Keratinocyte (primary cell): Measurements from ENCODE around the gene ARHGAP24. TPM values are rescaled to one million over a fixed set of nuclear protein-coding genes. Genes with fewer than 3 reads are reported as not detected.

Source experiments
- DNase-seq: peaks from one replicate; pipeline ENCODE4 v3.0.0-alpha.2; 2011; ENCODE audit warnings: low read depth, missing footprints, low spot score
- FAIRE-seq: peaks from 2 replicates; lab custom pipeline; 2011; peaks lifted over from hg19 to GRCh38; lab: Jason Lieb, UNC
- H2AFZ ChIP-seq: 2 replicates; pipeline ENCODE4 v1.6.0; 2012; ENCODE audit warnings: low read length, control low read depth, inconsistent platforms; ENCODE audit not compliant: control insufficient read depth
- H3K27ac ChIP-seq: 2 replicates; pipeline ENCODE4 v1.5.1; 2011; ENCODE audit warnings: low read length; ENCODE audit not compliant: control insufficient read depth, insufficient read depth
- H3K27me3 ChIP-seq: 3 replicates; pipeline ENCODE4 v1.6.0; 2011; ENCODE audit warnings: low read length; ENCODE audit not compliant: control insufficient read depth, insufficient read depth; ENCODE audit errors: extremely low read depth
- H3K36me3 ChIP-seq, 2 experiments: 2 replicates in 1 of 2; 3 replicates in 1 of 2; pipeline ENCODE4 v1.5.1; 2011; ENCODE audit warnings: low read length in 2 of 2, mild to moderate bottlenecking in 1 of 2; ENCODE audit not compliant: control insufficient read depth in 2 of 2, insufficient read depth in 2 of 2; ENCODE audit errors: extremely low read depth in 1 of 2
- H3K4me1 ChIP-seq: 3 replicates; pipeline ENCODE4 v1.5.1; 2011; ENCODE audit warnings: low read length; ENCODE audit not compliant: control insufficient read depth, insufficient read depth; ENCODE audit errors: extremely low read depth
- H3K4me2 ChIP-seq: 3 replicates; pipeline ENCODE4 v1.6.0; 2011; ENCODE audit warnings: low read depth, low read length; ENCODE audit not compliant: control insufficient read depth, insufficient read depth; ENCODE audit errors: extremely low read depth
- H3K4me3 ChIP-seq, 3 experiments: fragments of 200-600 bp in 1 of 3; sonication (generic) in 1 of 3; 2 replicates in 2 of 3; 3 replicates in 1 of 3; pipeline ENCODE4 v1.5.1; 2011 to 2016; ENCODE audit warnings: low read length in 3 of 3, mild to moderate bottlenecking in 3 of 3, control low read depth in 2 of 3, inconsistent platforms in 1 of 3, low read depth in 1 of 3, mixed read lengths in 1 of 3, mixed run types in 1 of 3, moderate library complexity in 1 of 3; ENCODE audit not compliant: control insufficient read depth in 2 of 3, insufficient read depth in 2 of 3; ENCODE audit errors: extremely low read depth in 1 of 3
- H3K79me2 ChIP-seq: 2 replicates; pipeline ENCODE4 v1.6.0; 2012; ENCODE audit warnings: low read length; ENCODE audit not compliant: control insufficient read depth, insufficient read depth
- H3K9ac ChIP-seq: 3 replicates; pipeline ENCODE4 v1.6.0; 2011; ENCODE audit warnings: low read length; ENCODE audit not compliant: control insufficient read depth, insufficient read depth; ENCODE audit errors: extremely low read depth
- H3K9me1 ChIP-seq: 3 replicates; pipeline ENCODE4 v1.6.0; 2011; ENCODE audit warnings: low read length; ENCODE audit not compliant: control insufficient read depth, insufficient read depth; ENCODE audit errors: extremely low read depth
- H3K9me3 ChIP-seq: 2 replicates; pipeline ENCODE4 v1.5.1; 2012; ENCODE audit warnings: low read depth, low read length; ENCODE audit not compliant: control insufficient read depth
- H4K20me1 ChIP-seq: 3 replicates; pipeline ENCODE4 v1.6.0; 2011; ENCODE audit warnings: low read length; ENCODE audit not compliant: control insufficient read depth, insufficient read depth; ENCODE audit errors: extremely low read depth
- CTCF ChIP-seq, 3 experiments: IDR thresholded peaks in 1 of 3; conservative IDR thresholded peaks in 1 of 3; optimal IDR thresholded peaks in 1 of 3; 2 replicates in 2 of 3; 3 replicates in 1 of 3; pipeline versions ENCODE3 to v1.5.1; 2011; ENCODE audit warnings: low read length in 3 of 3, mild to moderate bottlenecking in 3 of 3, moderate library complexity in 2 of 3, control low read depth in 1 of 3, inconsistent platforms in 1 of 3; ENCODE audit not compliant: insufficient read depth in 2 of 3; ENCODE audit errors: extremely low read depth in 1 of 3
- EZH2 ChIP-seq: IDR thresholded peaks from one replicate; pipeline ENCODE4 v1.6.1; 2012; ENCODE audit warnings: inconsistent platforms, mild to moderate bottlenecking, low read length, moderate library complexity
- dilution Hi-C: fragments of 300-500 bp; cut with MboI; formaldehyde crosslinking; loops from one replicate; pipeline ENCODE4 v1.7.0; 2020; ENCODE audit warnings: low sequenced_read_pairs; ENCODE audit not compliant: extremely low pct_ligation_motif_present
- polyA plus RNA-seq, 5 experiments: library from polyadenylated mRNA; depleted of rRNA in 3 of 5; stranded (reverse) in 3 of 5; stranded (forward) in 1 of 5; unstranded in 1 of 5; fragments of >200 nt; gene quantifications; 1 replicate in 1 of 5; 2 replicates in 3 of 5; 3 replicates in 1 of 5; pipeline versions ENCODE4 v1.2.1 to v1.2.3, GENCODE V29; 2011 to 2012; ENCODE audit warnings: missing spikeins in 2 of 5, low read depth in 1 of 5, low replicate concordance in 1 of 5

ARHGAP24 gene
- polyA plus RNA-seq, 1 donor (not counting 4 experiments of a cell fraction or from before 2014, with no cell fraction given) = 0.87 TPM

- FAIRE-seq (no peak), DNase-seq (no peak)
- Histone ChIP-seq H3K9me1 (no peaks in the 10 kb centered on the region), H3K4me1 (no peaks in the 10 kb centered on the region), H3K9ac (no peak overlapping the region), H2AFZ (no peak overlapping the region), H3K27ac (no peak overlapping the region), H3K4me3 (no peak overlapping the region), H3K9me3 (no peaks in the 10 kb centered on the region), H3K27me3 (no peaks in the 10 kb centered on the region), H3K4me2 (no peak overlapping the region), H3K79me2 (no peaks in the 10 kb centered on the region), H4K20me1 (no peaks in the 10 kb centered on the region), H3K36me3 (no peaks in the 10 kb centered on the region)
- TF ChIP-seq CTCF (optimal IDR thresholded peaks at IDR 0.05 in 1 of 3, IDR thresholded peaks at IDR 0.05 in 1 of 3, conservative IDR thresholded peaks at IDR 0.05 in 1 of 3; ENCODE audit: extremely low read depth in 1 of 3, insufficient read depth in 2 of 3, low read length in 3 of 3) (no peak), EZH2 (no peak)
- dilution Hi-C loops = no loop called here
Measured at GRCh38 chr4:85682391-85682790, 207.4 kb downstream of the ARHGAP24 start.

GRCh38 chr4:85684676-85685075, 209.7 kb downstream of the ARHGAP24 start:
- Histone ChIP-seq H3K4me1 (no peaks in the 10 kb centered on the region), H3K27ac (no peak overlapping the region), H4K20me1 (no peaks in the 10 kb centered on the region), H3K9ac (no peak overlapping the region), H2AFZ (no peak overlapping the region), H3K79me2 (no peaks in the 10 kb centered on the region), H3K4me2 (no peak overlapping the region), H3K9me1 (no peaks in the 10 kb centered on the region), H3K9me3 (no peaks in the 10 kb centered on the region), H3K27me3 (no peaks in the 10 kb centered on the region), H3K4me3 (no peak overlapping the region), H3K36me3 (no peaks in the 10 kb centered on the region)
- DNase-seq = no peak
- dilution Hi-C loops = no loop called here
- no peak for TF ChIP-seq CTCF (optimal IDR thresholded peaks at IDR 0.05 in 1 of 3, IDR thresholded peaks at IDR 0.05 in 1 of 3, conservative IDR thresholded peaks at IDR 0.05 in 1 of 3; ENCODE audit: extremely low read depth in 1 of 3, insufficient read depth in 2 of 3, low read length in 3 of 3)
- no peak for FAIRE-seq
